Type B pancreatic cell (in vitro differentiated cells): ENCODE measurements around the gene PCDHB1. TPM values are rescaled to one million over a fixed set of nuclear protein-coding genes. Genes with fewer than 3 reads are reported as not detected.

Experiments
- DNase-seq: peaks from one replicate; pipeline ENCODE4 v3.0.0; 2021; ENCODE audit warnings: mixed read lengths; ENCODE audit not compliant: unreplicated experiment; ENCODE audit errors: extremely low spot score
- H3K27ac Mint-ChIP-seq: 2 replicates; pipeline ENCODE4 v1.8.0; 2021; ENCODE audit warnings: mild to moderate bottlenecking, mixed read lengths
- H3K27me3 Mint-ChIP-seq: 2 replicates; pipeline ENCODE4 v1.8.0; 2021; ENCODE audit warnings: mixed read lengths
- H3K36me3 Mint-ChIP-seq: 2 replicates; pipeline ENCODE4 v1.8.0; 2021; ENCODE audit warnings: mixed read lengths
- H3K4me1 Mint-ChIP-seq: one replicate; pipeline ENCODE4 v1.8.0; 2021; ENCODE audit warnings: mixed read lengths; ENCODE audit not compliant: unreplicated experiment
- H3K4me3 Mint-ChIP-seq: 2 replicates; pipeline ENCODE4 v1.8.0; 2021; ENCODE audit warnings: mild to moderate bottlenecking, mixed read lengths
- H3K9me3 Mint-ChIP-seq: 2 replicates; pipeline ENCODE4 v1.8.0; 2021; ENCODE audit warnings: mixed read lengths
- total RNA-seq: library from RNA; stranded (reverse); gene quantifications from 2 replicates; pipeline ENCODE4 v1.2.1, GENCODE V29; 2021; ENCODE audit warnings: low replicate concordance
- TF ChIP-seq, protein P1 (sequence below): fragments of 200-600 bp; sonication (generic); conservative IDR thresholded peaks from 2 replicates; pipeline ENCODE4 v1.5.0; 2021; ENCODE audit warnings: antibody characterized with exemption, mild to moderate bottlenecking

PCDHB1 gene
- total RNA-seq, 1 donor from 2014 or later: 0.05 TPM

DNA sequence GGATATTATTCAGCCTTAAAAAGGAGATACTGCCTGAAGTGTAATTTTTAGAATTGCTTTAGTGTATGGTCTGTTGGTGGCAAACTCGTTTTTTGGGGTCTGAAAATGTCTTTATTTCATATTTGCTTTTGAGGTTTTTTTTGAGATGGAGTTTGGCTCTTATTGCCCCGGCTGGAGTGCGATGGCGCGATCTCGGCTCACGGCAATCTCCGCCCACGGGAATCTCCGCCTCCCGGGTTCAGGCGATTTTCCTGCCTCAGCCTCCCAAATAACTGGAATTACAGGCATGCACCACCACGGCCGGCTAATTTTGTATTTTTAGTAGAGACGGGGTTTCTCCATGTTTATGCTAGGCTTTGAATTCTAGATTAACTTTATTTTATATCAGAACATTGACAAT, 20.2 kb upstream of the PCDHB1 start:
- TF ChIP-seq, protein P1, sequence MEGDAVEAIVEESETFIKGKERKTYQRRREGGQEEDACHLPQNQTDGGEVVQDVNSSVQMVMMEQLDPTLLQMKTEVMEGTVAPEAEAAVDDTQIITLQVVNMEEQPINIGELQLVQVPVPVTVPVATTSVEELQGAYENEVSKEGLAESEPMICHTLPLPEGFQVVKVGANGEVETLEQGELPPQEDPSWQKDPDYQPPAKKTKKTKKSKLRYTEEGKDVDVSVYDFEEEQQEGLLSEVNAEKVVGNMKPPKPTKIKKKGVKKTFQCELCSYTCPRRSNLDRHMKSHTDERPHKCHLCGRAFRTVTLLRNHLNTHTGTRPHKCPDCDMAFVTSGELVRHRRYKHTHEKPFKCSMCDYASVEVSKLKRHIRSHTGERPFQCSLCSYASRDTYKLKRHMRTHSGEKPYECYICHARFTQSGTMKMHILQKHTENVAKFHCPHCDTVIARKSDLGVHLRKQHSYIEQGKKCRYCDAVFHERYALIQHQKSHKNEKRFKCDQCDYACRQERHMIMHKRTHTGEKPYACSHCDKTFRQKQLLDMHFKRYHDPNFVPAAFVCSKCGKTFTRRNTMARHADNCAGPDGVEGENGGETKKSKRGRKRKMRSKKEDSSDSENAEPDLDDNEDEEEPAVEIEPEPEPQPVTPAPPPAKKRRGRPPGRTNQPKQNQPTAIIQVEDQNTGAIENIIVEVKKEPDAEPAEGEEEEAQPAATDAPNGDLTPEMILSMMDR: no peak
- no peaks in the 10 kb centered on the region for H3K36me3 Mint-ChIP-seq
- H3K27me3 Mint-ChIP-seq: no peaks in the 10 kb centered on the region
- no peak overlapping the region for H3K4me3 Mint-ChIP-seq
- H3K4me1 Mint-ChIP-seq: no peaks in the 10 kb centered on the region
- H3K27ac Mint-ChIP-seq: no peak overlapping the region
- no peak for DNase-seq
- no peaks in the 10 kb centered on the region for H3K9me3 Mint-ChIP-seq

DNA sequence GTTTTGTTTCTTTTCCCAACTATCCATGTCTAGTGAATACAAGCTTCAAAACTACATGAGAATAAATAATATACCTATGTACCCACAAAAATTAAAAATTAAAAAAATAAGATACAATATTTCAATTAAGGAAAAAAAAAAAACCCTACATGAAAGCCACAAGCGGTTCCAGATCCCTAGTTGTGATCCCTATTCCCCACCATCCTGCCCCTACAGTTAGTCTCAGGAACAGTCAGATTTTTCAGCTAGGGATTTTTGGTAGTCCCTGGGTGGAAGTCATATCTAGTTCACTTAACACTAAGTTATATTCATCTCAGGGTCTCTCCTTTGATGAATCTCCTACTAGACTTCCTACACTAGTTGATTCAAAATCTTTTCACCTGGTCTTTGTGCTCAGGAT, 18.5 kb upstream of the PCDHB1 start:
- DNase-seq: no peak
- H3K9me3 Mint-ChIP-seq: no peaks in the 10 kb centered on the region
- H3K27me3 Mint-ChIP-seq: no peaks in the 10 kb centered on the region
- H3K4me3 Mint-ChIP-seq: no peak overlapping the region
- H3K27ac Mint-ChIP-seq: no peak overlapping the region
- TF ChIP-seq, protein P1: peak; percentile 46
- no peaks in the 10 kb centered on the region for H3K36me3 Mint-ChIP-seq
- no peaks in the 10 kb centered on the region for H3K4me1 Mint-ChIP-seq

- TF ChIP-seq, protein P1: no peak
- H3K27me3 Mint-ChIP-seq: peaks cover 6% of the 10 kb centered on the region
- H3K36me3 Mint-ChIP-seq: no peaks in the 10 kb centered on the region
- peak overlapping the region; percentile 1 for H3K4me3 Mint-ChIP-seq
- no peak for DNase-seq
- no peak overlapping the region for H3K27ac Mint-ChIP-seq
- no peaks in the 10 kb centered on the region for H3K4me1 Mint-ChIP-seq
- no peaks in the 10 kb centered on the region for H3K9me3 Mint-ChIP-seq
Observed at GRCh38 chr5:141039061-141039460, 12.1 kb upstream of the PCDHB1 start.

- Mint-ChIP-seq H3K36me3 (no peaks in the 10 kb centered on the region), H3K4me3 (no peak overlapping the region), H3K4me1 (no peaks in the 10 kb centered on the region), H3K9me3 (no peaks in the 10 kb centered on the region), H3K27ac (no peak overlapping the region), H3K27me3 (peaks cover 10% of the 10 kb centered on the region)
- TF ChIP-seq, protein P1: no peak
- no peak for DNase-seq
Observed at GRCh38 chr5:141039517-141039916, 11.7 kb upstream of the PCDHB1 start.

GRCh38 chr5:141040093-141040770, 10.9 kb upstream of the PCDHB1 start:
- Mint-ChIP-seq H3K4me3 (no peak overlapping the region), H3K27ac (no peak overlapping the region), H3K9me3 (no peaks in the 10 kb centered on the region)

More at GRCh38 chr5:141040093-141040770, 10.9 kb upstream of the PCDHB1 start:
- TF ChIP-seq, protein P1: peak; percentile 94
- Mint-ChIP-seq H3K27me3 (peaks cover 15% of the 10 kb centered on the region), H3K36me3 (no peaks in the 10 kb centered on the region), H3K4me1 (no peaks in the 10 kb centered on the region)
- DNase-seq: peak; percentile 76
